ENCODE results near the gene MPO.

Gene MPO

GRCh38 chr17:58224315-58224714 lies 56.4 kb downstream of the MPO start:
- no peaks in the 10 kb centered on the region for H3F3A ChIP-seq (ENCODE audit: control insufficient read depth, insufficient read depth)
- H3K36me3 ChIP-seq (ENCODE audit: control insufficient read depth, low read length) = no peaks in the 10 kb centered on the region
- H3K4me2 ChIP-seq (ENCODE audit: low read length) = no peak overlapping the region
- no peak for TF ChIP-seq CTCF (IDR thresholded peaks at IDR 0.05; ENCODE audit: low read depth, low read length, poor library complexity, severe bottlenecking)
- no peak for TF ChIP-seq EZH2phosphoT487 (IDR thresholded peaks at IDR 0.05; ENCODE audit: borderline replicate concordance, low read length)
- no peaks in the 10 kb centered on the region for H3K79me2 ChIP-seq (ENCODE audit: control insufficient read depth, low read length)
- no peaks in the 10 kb centered on the region for H3K9me2 ChIP-seq (replicated peaks; ENCODE audit: control insufficient read depth, low read length)
- no peak overlapping the region for H3K27ac ChIP-seq (ENCODE audit: low read depth, low read length)
- peaks cover 9% of the 10 kb centered on the region for H3K27me3 ChIP-seq (ENCODE audit: control insufficient read depth, low read length)
- H3K4me1 ChIP-seq (ENCODE audit: control insufficient read depth, low read length) = peaks cover 8% of the 10 kb centered on the region
- no peaks in the 10 kb centered on the region for H4K20me1 ChIP-seq (ENCODE audit: control insufficient read depth, insufficient read depth, low read depth, low read length)
- no peak overlapping the region for H3K4me3 ChIP-seq (ENCODE audit: low read length)
- H3K9me3 ChIP-seq (ENCODE audit: control insufficient read depth, insufficient read depth, low read length) = no peaks in the 10 kb centered on the region
